Stimulated activated CD4-positive, alpha-beta T cell treated with anti-CD3 and anti-CD28 coated beads, Interleukin-15, amount 100 ng/mL, for 48 hours (primary cell): ENCODE results near the gene CXCR5.

Experiments used
- DNase-seq, 2 donors: peaks; one replicate each; pipeline ENCODE4 v3.0.0-alpha.2; 2020; ENCODE audit warnings: low read depth in 2 of 2

Gene CXCR5

DNA sequence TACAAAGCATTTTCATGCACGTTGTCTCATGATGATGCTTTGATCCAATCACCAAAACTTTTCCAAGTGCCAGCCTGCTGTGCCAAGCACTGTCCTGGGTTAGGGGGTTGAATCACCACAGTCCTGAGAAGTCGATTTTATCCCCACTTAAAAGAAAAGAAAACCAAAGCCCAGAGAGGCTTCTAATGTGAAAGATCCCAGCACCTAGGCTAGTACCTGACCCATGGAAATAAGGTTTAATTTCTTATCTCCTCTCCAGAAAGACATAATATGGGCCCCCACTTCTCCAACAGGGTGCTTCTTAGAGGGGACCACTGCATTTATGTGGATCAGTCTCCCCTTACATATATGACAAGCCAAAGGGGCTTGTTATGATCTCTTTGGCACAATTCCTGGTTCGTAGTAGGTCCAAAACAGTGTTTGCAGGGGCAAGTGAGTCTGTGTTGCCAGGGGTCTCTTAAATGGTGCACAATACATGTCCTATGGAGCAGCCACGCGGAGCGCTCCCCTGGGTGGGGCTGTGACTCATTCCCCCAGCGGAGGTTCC, 43.9 kb downstream of the CXCR5 start:
- DNase-seq = no peak

DNA sequence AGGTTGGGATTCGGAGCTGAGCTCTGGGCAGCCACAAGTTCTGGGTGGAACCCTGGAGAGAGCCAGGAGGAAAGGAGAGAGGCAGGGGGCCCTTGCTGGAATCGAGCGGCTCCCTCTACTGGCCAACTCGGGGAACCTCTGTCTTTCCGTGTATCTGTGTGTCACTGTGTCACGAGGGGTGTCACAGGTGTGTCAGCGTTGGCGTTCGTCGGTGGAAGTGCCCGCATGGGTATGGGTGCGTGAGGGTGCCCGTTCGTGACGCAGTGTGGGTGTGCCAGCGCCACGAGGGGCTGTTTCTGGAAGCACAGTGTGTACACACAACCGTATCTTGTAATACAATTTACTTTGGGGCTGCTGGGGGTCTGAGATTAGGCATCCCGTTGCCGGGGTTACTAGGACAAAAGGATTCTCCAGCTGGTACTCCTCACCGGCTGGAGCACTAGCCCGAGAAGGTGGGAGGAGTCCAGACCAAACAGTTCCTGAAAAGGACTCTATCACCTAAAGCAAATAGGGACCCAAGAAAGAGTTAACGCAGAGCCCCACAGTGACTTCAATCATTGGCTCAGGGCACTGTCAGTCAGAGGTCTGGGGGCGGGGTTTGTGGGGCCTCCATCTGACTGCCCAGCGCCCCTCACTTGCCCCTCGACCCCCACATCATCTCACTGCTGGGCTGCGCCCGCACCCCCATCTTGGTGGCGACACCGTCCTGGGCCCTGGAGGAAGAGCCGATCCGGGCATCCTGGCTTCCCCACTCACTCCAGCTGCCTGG, 44.6 kb downstream of the CXCR5 start:
- DNase-seq = peak; percentile 82 to 89

DNA sequence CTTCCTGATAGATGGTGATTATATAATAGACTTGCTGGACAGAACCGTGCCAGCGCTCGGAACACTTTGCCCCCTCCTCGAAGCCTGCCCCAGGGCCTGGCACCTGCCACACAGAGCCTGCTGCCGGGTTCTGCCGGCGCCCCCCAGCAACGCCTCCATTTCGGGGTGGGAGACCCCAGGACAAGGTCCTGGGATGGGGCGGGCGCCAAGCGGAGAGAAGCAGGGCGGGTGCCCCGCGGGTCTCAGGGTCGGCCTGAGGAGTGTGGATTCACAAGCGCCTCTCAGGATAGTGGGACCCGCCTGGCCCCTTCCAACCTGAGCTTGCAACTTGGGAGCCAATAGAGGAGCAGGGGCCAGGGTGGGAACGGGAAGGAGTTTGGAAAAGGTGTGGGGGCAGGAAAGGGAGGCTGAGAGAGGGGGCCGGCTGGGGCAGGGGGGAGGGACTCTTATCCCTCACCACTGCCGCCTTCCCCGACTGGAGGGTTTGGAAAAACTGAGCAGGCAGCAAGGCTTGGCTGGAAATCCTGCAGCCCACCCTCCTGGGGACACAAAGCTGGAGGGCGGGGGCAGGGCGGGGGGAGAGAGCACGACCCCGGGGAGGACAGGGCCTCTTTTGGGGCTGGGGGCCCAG, 45.3 kb downstream of the CXCR5 start:
- no peak for DNase-seq

DNA sequence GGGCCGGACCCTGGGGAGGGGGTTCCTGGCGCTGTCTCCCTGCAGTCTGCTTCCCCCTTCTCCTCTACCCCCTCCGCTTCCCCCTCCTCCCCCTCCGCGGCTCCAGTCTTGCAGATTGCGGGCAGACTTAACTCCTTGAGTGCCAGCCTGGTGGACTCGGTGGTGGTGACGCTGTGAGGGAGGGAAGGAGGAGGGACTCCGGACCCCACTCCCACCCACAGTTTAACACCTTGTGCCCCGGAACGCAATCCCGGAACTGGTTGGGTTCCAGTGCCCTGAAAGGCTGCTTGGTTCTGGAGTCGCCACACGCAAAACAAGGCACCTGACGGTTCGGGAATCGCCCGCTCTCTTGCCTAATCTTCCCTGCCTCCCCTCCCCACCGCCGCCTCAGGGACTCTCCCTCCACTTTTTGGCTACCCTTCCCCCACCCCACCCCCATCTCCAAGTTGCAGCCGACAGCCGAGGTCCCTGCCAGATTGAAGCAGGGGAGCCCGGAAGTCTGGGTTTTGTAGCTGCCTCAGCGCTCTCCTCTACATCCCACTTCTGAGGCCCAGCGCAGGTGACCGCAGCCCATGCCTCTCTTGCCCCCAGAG, 45.9 kb downstream of the CXCR5 start:
- DNase-seq = peak; percentile 69 to 72

DNA sequence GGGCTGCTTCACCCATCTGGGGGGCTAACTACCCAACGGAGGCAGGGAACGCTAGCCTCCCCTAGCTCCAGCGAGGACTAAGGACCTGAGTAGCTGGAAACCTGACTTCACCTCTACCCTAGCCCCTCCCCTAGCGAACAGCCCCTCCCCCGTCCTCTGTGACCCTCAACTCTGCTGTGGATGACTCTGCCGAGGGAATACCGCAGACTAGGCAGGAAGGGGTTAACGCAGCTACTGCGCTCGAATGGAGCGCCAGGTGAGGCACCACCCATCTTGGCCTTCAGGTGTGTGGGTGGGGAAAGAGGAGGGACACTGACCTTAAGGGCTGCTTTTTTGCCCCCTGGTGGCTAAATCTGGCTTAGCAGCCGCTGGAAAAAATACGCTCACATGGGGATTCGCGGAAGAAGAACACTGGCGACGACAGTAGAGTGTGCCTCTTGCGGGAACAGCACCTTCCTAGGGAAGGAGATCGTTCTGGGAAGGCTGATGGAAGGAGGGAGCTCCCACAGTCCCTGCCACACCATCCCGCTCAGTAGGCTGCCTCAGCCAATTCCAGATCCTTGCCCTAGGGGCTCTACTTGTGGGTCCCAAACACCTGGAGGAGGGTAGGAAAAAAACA, 46.5 kb downstream of the CXCR5 start:
- DNase-seq = peak; percentile 80 to 87

DNA sequence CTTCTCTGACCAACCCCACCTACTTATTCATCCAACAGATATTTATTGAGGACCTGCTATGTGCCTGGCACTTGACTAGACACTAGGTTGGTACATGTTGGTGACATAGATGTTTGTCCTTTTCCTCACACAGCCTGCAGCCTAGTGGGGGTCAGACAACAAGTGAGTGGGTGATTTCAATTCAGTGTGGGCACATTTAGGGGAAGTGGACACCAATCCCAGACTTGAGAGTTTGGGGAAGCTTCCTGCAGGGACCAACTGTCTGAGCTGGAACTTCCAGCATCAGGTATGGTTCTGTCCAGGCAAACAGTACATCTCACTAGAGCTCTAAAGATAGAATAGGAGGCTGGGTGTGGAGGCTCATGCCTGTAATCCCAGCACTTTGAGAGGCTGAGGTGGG, 47.9 kb downstream of the CXCR5 start:
- DNase-seq = no peak

DNA sequence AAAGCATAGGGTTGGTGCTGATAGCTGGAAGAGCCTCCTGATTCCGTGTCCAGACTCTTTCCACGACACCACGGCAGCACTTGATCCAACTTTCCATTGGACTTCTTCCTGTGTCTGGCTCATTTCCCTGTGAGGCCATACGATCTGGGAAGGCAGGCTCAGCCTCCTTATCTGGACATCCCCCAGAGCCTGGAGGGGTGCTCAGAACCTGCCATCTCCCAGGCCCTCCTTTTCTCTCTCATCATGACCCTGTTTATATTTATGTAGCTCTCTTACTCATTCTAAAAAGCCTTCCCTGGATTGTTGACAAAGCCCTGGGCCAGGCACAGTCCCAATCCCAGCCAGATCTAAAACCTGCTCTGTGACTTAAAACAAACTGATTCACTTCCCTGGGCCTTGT, 49.8 kb downstream of the CXCR5 start:
- no peak for DNase-seq

DNA sequence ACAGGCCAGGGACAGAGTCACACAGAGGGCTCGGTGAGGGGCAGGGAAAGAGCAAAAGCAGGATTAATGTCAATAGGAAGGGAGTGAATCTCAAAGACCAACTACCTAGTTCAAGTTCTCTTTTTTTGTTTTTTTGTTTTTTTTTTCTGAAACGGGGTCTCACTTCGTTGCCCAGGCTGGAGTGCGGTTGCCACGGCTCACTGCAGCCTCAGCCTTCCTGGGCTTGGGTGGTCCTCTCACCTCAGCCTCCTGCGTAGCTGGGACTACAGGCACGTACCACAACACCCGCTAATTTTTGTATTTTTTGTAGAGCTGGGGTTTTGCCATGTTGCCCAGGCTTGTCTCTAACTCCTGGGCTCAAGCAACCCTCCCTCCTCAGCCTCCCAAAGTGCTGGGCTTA, 51.7 kb downstream of the CXCR5 start:
- DNase-seq = no peak

DNA sequence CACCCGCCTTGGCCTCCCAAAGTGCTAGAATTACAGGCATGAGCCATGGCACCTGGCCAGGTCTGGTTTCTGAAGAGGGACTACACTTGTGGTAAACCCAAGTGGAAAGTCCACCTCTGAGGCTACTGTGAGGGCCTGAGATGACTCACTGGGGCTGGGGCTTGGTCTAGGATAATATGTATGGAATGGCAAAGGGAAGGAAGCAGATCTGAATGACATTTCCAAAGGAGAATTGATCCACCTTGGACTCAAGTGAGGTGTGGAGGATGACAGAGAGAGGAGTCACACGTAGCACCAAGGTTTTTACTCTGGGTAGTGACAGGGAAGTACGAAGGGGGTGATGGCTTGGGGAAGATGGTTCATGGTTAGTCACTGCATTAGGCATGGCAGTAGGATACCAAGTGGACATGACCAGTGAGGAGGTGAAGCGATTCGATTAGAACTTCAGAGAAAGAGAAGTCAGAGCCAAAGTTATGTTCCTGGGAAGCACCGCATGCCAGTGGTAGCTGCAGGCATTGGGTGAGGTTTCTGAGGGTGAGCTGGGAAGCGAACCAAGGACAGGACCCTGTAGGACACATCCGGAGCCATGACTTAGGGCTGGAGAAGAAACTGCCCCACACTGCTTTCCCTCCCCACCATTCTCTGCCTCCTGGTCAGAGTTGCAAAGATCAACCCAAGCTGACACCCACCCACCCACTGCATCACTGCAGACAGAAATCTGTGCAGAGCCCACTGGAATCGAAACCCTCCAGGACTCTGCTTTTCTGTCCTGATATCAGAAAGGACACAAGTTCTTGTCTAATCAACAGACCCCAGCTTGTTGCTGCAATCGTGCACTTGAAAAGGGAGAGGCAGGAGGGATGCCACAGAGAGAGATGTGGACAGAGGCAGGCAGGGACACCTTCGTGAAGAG, 55.1 kb downstream of the CXCR5 start:
- no peak for DNase-seq

DNA sequence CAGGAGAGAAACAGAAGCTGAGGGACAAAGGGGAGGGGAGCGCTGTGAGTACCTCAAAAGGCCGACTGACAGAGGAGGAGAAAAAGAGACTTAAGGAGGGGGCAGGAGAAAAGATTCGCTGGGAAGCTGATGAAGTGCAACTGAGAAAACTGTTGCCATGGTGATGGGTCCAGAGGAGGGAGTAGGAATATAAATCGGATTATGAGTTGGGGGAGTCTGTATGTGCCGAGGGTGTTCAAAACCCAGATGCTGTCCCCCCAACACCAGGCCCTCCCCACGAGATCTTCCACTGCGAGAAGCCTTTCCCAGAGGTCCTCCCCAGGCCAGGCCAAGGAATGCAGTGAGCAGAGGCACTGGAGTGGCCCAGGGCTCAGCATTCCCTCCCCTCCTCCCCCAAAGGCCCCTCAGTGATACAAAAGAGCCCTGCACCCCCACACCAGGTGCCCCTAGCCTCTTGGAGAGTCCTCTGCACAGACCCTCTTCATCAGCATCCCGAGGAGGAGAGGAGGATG, 55.8 kb downstream of the CXCR5 start:
- no peak for DNase-seq

DNA sequence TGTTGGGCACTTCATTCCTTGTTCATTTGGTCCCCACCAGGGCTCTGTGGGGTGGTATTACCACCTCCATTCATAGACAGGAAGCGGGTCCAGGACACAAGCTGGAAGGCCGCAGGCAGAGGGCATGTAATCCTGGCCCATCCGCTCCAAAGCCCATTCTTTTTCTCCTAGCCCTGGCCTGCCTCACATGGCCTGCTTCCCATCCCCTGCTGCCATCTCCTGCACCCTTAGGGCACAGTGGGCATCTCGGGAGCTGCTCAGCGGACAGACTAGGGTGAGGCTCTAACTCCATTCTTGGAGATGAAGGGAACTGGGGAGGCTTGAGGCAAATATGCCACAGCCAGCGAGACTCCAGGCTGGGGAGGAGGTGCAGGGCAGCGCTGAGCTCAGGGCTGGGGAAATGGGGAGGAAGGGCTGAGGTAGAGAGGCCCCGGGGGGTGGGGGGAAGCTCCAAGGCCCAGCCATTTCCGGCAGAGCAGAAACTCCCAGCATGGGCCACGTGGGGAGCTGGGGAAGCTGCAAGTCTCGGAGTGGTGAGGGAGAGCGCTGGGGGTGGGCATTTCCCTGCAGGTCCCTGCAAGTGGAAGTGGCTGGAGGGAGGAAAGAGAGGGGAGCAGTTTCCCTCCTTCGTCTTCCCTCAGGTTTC, 56.4 kb downstream of the CXCR5 start:
- DNase-seq = peak in 1 of 2 donors; percentile 51

DNA sequence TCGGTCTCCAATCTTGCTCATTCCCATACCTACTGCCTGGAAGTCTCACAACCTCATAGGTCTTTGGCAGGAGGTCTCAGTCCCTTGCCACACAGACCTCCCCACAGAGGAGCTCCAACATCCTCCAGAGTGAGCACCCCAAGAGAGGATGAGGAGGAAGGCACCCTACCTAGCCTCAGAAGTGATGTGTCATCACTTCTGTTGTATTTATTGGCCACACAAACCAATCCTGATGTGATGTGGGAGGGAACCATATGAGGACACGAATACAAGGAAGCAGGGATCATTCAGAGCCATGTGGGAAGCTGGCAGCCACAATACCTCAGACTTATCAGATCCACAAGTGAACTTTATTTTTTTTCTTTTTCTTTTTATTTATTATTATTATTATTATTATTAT, 63.4 kb downstream of the CXCR5 start:
- DNase-seq = no peak
